Stimulated activated CD8-positive, alpha-beta memory T cell treated with anti-CD3 and anti-CD28 coated beads, Interleukin-15, amount 100 ng/mL, for 24 hours (primary cell): ENCODE results near the gene TMEM179.

Experiments
- DNase-seq: peaks from one replicate; pipeline ENCODE4 v3.0.0-alpha.2; 2020; ENCODE audit warnings: low read depth

Gene TMEM179

GRCh38 chr14:104567957-104568225 lies 36.7 kb downstream of the TMEM179 start:
- DNase-seq: no peak

- DNase-seq: no peak
Measured at GRCh38 chr14:104567141-104567956, 37.2 kb downstream of the TMEM179 start.

GRCh38 chr14:104564744-104565679 lies 39.6 kb downstream of the TMEM179 start:
- no peak for DNase-seq

- peak; percentile 29 for DNase-seq
Measured at GRCh38 chr14:104563742-104564615, 40.6 kb downstream of the TMEM179 start.

GRCh38 chr14:104563191-104563741 lies 41.3 kb downstream of the TMEM179 start:
- no peak for DNase-seq

GRCh38 chr14:104562606-104563005 lies 42.0 kb downstream of the TMEM179 start:
- no peak for DNase-seq

GRCh38 chr14:104561632-104562495 lies 42.7 kb downstream of the TMEM179 start:
- no peak for DNase-seq

- DNase-seq: no peak
Measured at GRCh38 chr14:104561124-104561557, 43.4 kb downstream of the TMEM179 start.

- no peak for DNase-seq
Measured at GRCh38 chr14:104560586-104560945, 44.0 kb downstream of the TMEM179 start.

- DNase-seq: no peak
Measured at GRCh38 chr14:104559804-104560585, 44.6 kb downstream of the TMEM179 start.

GRCh38 chr14:104559028-104559803 lies 45.4 kb downstream of the TMEM179 start:
- no peak for DNase-seq

GRCh38 chr14:104558231-104559027 lies 46.1 kb downstream of the TMEM179 start:
- no peak for DNase-seq

GRCh38 chr14:104557766-104558165 lies 46.8 kb downstream of the TMEM179 start:
- DNase-seq: no peak

- no peak for DNase-seq
Measured at GRCh38 chr14:104557086-104557485, 47.5 kb downstream of the TMEM179 start.

- no peak for DNase-seq
Measured at GRCh38 chr14:104556256-104557021, 48.1 kb downstream of the TMEM179 start.

GRCh38 chr14:104555430-104556255 lies 48.9 kb downstream of the TMEM179 start:
- DNase-seq: no peak
